KMS-11 (cell line): ENCODE measurements around the gene PLB1.

Experiments used
- H2AFZ ChIP-seq: fragments of 200-600 bp; sonication (generic); 2 replicates; pipeline ENCODE4 v1.6.1; 2016; ENCODE audit warnings: antibody characterized with exemption, mixed run types, low read depth
- H3K27ac ChIP-seq: fragments of 200-600 bp; sonication (generic); 2 replicates; pipeline ENCODE4 v1.6.1; 2016; ENCODE audit warnings: mild to moderate bottlenecking, mixed run types
- H3K27me3 ChIP-seq: fragments of 200-600 bp; sonication (generic); 2 replicates; pipeline ENCODE4 v1.6.1; 2017; ENCODE audit warnings: mild to moderate bottlenecking, low read depth, mixed run types, moderate library complexity; ENCODE audit not compliant: insufficient read depth
- H3K36me3 ChIP-seq: fragments of 200-600 bp; sonication (generic); 2 replicates; pipeline ENCODE4 v1.6.1; 2017; ENCODE audit warnings: mild to moderate bottlenecking, mixed run types; ENCODE audit not compliant: insufficient read depth
- H3K4me1 ChIP-seq: fragments of 200-600 bp; sonication (generic); 2 replicates; pipeline ENCODE4 v1.6.1; 2016; ENCODE audit warnings: mild to moderate bottlenecking, low read depth, mixed run types; ENCODE audit not compliant: poor library complexity, severe bottlenecking
- H3K4me2 ChIP-seq: fragments of 200-600 bp; sonication (generic); 2 replicates; pipeline ENCODE4 v1.7.0; 2016; ENCODE audit warnings: mild to moderate bottlenecking, mixed run types
- H3K4me3 ChIP-seq: fragments of 200-600 bp; sonication (generic); IDR thresholded peaks from 2 replicates; pipeline ENCODE4 v1.6.1; 2017; ENCODE audit warnings: low read depth, low read length, mixed read lengths; ENCODE audit not compliant: insufficient read depth
- H3K79me2 ChIP-seq: fragments of 200-600 bp; sonication (generic); 2 replicates; pipeline ENCODE4 v1.6.1; 2016; ENCODE audit warnings: low read depth, mixed run types; ENCODE audit not compliant: insufficient read depth
- H3K9ac ChIP-seq: fragments of 200-600 bp; sonication (generic); 2 replicates; pipeline ENCODE4 v1.6.1; 2016; ENCODE audit warnings: mild to moderate bottlenecking, mixed run types
- H4K20me1 ChIP-seq: fragments of 200-600 bp; sonication (generic); 2 replicates; pipeline ENCODE4 v1.6.1; 2016; ENCODE audit warnings: mild to moderate bottlenecking, mixed run types; ENCODE audit not compliant: insufficient read depth
- TF ChIP-seq, protein P1 (sequence below): fragments of 200-600 bp; sonication (generic); conservative IDR thresholded peaks from 2 replicates; pipeline ENCODE4 v1.6.1; 2017; ENCODE audit warnings: low read depth, mild to moderate bottlenecking, antibody characterized with exemption, low read length, moderate library complexity, mixed read lengths

The PLB1 gene

DNA sequence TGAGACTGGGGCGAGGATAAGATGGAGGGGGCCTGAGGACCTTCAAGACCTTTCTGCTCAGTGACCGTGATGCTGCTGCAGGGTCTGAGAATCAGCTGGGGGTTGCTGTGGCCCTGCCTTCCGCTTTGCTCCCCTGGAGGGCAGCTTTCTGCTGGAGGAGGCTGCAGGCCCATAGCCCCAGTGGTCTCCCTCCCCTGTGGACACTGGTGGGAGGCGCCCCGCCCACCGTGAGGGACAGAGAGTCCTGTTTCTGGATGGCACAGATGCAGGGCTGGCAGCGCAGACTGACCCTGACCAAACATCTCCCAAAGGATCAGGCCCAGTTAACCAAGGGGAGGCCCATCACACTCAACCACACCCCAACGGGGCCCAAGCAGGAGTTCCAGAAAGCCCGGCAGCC, 42.8 kb downstream of the PLB1 start:
- Histone ChIP-seq H3K4me2 (no peak overlapping the region), H3K79me2 (no peaks in the 10 kb centered on the region), H3K4me1 (no peaks in the 10 kb centered on the region), H2AFZ (no peak overlapping the region), H3K27me3 (no peaks in the 10 kb centered on the region), H3K4me3 (no peak overlapping the region), H4K20me1 (no peaks in the 10 kb centered on the region), H3K36me3 (no peaks in the 10 kb centered on the region), H3K27ac (no peak overlapping the region), H3K9ac (no peak overlapping the region)
- TF ChIP-seq, protein P1, sequence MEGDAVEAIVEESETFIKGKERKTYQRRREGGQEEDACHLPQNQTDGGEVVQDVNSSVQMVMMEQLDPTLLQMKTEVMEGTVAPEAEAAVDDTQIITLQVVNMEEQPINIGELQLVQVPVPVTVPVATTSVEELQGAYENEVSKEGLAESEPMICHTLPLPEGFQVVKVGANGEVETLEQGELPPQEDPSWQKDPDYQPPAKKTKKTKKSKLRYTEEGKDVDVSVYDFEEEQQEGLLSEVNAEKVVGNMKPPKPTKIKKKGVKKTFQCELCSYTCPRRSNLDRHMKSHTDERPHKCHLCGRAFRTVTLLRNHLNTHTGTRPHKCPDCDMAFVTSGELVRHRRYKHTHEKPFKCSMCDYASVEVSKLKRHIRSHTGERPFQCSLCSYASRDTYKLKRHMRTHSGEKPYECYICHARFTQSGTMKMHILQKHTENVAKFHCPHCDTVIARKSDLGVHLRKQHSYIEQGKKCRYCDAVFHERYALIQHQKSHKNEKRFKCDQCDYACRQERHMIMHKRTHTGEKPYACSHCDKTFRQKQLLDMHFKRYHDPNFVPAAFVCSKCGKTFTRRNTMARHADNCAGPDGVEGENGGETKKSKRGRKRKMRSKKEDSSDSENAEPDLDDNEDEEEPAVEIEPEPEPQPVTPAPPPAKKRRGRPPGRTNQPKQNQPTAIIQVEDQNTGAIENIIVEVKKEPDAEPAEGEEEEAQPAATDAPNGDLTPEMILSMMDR, result no peak

DNA sequence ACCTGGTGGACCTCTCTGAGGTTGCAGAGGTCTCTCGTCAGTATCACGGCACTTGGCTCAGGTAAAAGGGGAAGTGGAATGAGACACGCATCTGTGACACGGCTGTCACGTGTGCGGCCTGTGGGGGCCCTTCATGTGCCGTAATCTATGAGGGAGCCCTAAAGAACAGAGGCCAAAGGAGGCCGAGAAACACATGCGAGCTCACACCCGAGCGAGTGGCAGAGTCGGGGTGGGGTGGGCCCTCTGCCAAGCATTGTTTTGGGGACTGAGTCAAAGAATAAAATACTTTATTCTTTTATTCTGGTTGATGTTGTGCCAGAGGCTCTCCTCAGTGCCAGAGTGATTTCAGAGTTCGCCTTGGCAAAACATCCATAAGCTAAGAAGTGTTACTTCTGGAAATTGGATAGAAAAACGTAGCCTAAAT, 43.3 kb downstream of the PLB1 start:
- H3K4me3 ChIP-seq, result no peak overlapping the region
- no peaks in the 10 kb centered on the region for H4K20me1 ChIP-seq
- TF ChIP-seq, protein P1, result no peak
- no peaks in the 10 kb centered on the region for H3K27me3 ChIP-seq
- H3K27ac ChIP-seq, result no peak overlapping the region
- H3K4me1 ChIP-seq, result no peaks in the 10 kb centered on the region
- H3K4me2 ChIP-seq, result no peak overlapping the region
- no peaks in the 10 kb centered on the region for H3K79me2 ChIP-seq
- no peak overlapping the region for H2AFZ ChIP-seq
- no peaks in the 10 kb centered on the region for H3K36me3 ChIP-seq
- H3K9ac ChIP-seq, result no peak overlapping the region

DNA sequence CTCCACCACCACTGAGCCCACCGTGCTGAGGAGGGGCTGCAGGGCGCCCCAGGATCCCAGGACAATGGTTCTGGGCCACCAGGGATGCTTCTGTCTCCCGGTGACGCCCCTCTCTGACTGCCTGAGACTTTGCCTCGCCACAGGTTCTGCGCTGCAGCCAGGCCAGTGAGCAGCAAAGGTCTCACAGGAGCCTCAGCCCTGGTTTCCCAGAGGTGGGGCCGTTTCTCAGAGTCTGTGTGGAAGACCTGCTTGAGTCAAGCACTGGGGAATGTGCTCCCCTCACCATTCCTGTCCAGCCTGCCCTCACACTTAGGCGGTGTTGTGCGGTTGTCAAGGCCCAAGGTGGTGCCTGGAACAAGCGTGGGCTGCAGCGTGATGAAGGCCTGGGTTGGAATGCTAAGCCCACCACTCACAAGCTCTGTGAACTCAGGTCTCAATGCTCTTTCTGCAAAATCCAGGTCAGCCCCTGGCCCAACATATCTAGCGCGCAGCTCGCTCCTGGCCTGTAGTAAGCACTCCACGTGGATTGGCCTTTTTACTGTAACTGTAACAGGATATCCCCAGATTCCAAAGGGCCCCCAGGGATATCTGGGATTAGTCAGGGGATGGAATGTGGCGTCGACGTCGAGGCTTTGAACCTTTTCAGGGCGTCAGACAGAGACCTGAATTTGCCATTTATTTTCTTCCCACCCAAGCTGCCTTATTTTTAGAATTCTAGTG, 47.6 kb downstream of the PLB1 start:
- H3K27me3 ChIP-seq, result no peaks in the 10 kb centered on the region
- no peak overlapping the region for H3K27ac ChIP-seq
- no peaks in the 10 kb centered on the region for H3K79me2 ChIP-seq
- H3K9ac ChIP-seq, result no peak overlapping the region
- no peaks in the 10 kb centered on the region for H4K20me1 ChIP-seq
- no peak overlapping the region for H3K4me2 ChIP-seq
- TF ChIP-seq, protein P1, result no peak
- H2AFZ ChIP-seq, result no peak overlapping the region
- no peak overlapping the region for H3K4me3 ChIP-seq
- H3K36me3 ChIP-seq, result no peaks in the 10 kb centered on the region
- H3K4me1 ChIP-seq, result peaks cover 24% of the 10 kb centered on the region

DNA sequence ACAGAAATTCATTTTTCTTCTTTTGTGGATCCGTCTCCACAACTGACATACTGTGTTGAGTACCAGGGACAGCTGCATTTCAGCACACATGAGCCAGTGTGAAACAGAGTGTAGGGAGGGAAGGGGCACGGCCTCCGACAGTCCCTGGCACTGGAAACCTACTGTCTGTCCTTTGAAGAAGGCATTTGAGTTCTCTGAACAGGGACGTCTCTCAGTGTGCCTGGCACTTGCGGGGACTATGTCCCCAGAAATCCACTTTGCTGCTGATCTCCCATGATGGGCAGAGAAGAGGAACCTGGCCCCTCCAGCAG, 48.1 kb downstream of the PLB1 start:
- Histone ChIP-seq H3K27me3 (no peaks in the 10 kb centered on the region), H3K4me2 (no peak overlapping the region), H3K27ac (no peak overlapping the region), H4K20me1 (no peaks in the 10 kb centered on the region), H3K36me3 (no peaks in the 10 kb centered on the region), H3K79me2 (no peaks in the 10 kb centered on the region), H3K4me3 (no peak overlapping the region), H3K9ac (no peak overlapping the region), H3K4me1 (peaks cover 24% of the 10 kb centered on the region), H2AFZ (no peak overlapping the region)
- TF ChIP-seq, protein P1, result no peak
